Stimulated activated CD8-positive, alpha-beta memory T cell treated with anti-CD3 and anti-CD28 coated beads, Interleukin-7, amount 100 ng/mL, for 48 hours (primary cell): ENCODE results near the gene ARPC5.
"Not testable (repeated sequence)": the region's sequence is repeated elsewhere in the genome, so short reads cannot be mapped to it uniquely, and the experiment has no call there.

Experiments
- DNase-seq, 2 donors: peaks; one replicate each; pipeline ENCODE4 v3.0.0-alpha.2; 2020; ENCODE audit warnings: low read depth in 1 of 2; ENCODE audit errors: extremely low read depth in 1 of 2

Gene ARPC5

DNA sequence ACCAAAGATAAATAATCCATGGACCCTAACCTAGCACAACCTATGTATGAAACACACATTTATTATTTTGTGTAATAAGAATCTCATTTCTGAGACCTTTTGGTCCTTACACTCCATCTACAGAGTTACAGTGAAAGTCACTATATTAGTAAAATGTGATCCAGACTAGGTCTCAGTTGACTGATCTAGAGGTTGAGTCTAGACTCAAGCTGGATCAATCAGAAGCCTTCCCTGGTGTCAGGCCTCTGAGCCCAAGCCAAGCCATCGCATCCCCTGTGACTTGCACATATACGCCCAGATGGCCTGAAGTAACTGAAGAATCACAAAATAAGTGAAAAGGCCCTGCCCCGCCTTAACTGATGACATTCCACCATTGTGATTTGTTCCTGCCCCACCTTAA is 22.6 kb downstream of the ARPC5 start:
- DNase-seq, result not testable (repeated sequence)

DNA sequence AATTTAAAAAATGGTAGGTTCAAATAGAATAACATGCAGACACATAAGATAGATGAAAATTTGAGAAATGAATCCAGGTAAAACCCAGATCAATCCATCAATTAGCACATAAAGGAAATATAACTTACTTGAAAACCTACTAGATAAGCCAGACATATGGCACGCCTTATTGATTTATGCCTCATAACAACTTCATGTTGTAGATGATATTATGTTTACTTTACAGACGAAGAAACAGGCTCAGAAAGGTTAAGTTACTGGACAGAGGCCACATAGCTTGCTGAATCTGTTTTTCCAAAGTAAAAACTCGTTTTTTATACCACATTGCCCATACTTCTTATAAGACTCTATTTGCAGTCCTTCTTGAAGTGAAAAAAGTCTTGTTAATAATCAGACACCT is 23.2 kb downstream of the ARPC5 start:
- DNase-seq, result no peak

DNA sequence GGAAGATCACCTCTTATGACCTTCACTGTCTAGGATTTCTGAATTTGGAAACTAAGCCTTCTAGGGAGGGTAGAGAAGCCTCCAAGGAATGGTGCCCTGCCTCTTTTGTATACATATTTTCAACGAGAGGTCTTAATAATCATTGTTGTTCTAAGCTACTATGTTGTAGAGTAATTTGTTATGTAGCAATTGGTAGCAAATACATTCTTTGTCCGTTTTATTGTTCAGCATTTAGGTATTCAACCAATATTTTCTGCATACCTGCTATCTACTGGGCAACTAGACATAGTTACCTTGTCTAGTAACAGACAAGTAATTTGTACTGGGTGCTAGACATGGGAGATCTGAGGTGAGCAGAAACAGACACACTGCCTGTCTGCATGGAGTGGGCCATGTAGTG is 24.6 kb downstream of the ARPC5 start:
- DNase-seq, result no peak

DNA sequence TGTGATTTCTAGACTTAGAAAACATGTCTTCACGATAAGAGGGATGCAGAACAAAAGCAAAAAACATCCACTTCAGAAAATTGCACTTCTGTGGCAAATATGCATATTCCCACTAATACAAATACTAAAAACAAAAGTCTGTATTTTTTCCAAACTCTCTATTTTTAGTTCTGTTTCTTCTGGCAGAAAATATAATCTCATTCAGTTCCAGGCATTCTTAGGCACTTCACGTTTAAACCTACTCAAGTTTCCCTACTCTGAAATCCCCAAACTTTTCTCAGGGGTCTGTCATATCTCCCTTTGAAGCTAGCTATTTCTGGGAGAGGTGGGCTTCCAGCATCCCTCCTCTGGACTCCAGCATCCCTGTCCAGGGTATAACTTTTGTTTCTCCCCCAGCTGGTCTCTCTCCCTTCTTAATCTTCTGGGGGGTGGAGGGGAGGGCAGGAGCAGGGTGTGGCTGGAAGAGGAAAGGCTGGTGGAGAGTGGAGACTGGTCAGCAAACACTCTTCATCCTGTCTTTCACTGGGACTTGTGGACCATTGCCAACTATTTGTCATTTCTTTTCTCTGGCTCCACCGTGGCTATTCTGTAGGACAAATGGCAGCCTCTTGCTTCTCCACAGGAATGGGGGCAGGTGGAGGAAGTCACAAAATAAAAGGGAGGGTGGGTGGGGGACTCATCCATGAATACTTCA is 25.7 kb downstream of the ARPC5 start:
- DNase-seq, result no peak

DNA sequence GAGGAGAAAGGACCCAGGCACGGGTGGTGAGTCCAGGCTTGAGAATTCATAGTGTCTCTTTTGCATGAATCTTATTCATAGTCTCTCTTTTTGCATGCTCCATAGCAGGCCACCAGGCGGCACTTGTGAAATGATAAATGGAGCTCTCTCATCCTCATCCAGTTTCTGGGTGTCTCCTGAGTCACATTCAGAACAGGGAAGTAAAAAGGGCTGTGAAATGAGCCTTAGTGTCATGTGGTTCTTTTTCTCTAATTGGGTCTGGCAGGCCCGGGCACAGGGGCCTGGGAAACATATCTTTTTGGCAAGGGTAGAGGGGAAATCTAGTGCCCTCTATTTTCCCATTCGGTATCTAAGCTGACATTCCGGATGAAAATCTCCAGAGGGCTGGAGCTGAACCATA is 26.3 kb downstream of the ARPC5 start:
- DNase-seq, result no peak

DNA sequence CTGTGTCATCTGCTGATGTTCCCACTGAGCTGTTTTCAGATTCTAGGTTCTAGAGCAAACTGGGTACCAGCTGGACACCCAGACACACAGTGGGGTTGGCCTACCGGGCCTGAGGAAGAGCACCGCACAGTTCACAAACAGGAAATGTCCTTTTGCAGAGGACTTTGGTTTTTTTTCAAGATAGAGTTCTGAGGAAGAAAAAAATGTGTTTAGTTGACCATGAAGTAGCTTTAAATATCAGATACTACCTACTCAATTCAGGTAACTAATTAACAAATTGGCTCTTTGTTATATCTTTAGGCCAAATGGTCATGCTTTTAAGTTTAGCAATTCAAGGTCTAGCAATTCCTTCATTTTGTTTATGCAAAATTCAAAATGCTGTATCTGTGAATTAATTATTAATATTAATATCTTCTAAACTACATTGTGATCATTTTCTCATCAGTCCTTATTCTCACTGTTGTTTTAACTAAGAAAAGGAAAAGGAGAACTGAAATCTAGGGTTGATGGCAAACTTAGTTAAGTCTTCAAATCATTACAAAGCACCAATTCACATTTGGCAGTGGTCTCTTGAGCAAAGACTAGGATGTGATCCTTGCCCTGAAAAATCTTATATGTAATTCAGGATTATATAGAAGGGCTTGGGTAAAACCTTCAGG is 28.1 kb downstream of the ARPC5 start:
- no peak for DNase-seq

DNA sequence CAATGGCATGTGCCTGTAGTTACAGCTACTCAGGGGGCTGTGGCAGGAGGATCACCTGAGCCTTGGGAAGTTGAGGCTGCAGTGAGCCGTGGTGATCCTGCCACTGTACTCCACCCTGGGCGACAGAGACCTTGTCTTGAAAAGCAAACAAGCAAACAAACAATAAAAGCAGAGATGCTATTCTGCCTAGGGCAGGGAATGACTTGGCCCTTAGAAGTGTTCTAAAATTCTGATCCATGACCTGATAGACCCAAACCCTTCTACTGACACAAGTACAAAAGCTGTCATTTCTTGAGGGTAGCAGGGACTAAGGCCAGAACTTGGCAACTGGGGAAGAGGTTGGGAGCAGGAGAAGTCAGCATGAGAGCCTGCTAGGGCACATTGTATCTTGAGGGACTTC is 29.7 kb downstream of the ARPC5 start:
- no peak for DNase-seq

DNA sequence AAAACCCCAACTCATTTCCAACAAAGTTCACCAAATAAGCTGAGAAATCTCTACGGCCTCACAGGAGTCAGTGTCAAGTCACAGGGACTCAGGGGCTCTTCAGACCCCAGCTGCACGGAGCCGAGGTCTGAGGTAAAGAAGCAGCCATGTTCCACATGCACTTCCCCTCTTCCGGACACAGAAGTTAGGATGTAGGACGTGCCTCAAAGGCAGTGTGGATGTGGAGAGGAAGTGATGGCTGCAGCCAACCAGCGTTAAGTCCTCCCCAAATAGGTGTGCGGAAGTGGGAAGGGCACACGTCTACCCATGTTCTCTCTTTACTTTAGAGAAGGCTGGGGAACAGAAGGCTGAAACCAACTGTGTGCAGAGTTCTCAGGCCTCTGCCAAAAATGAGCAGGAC is 30.8 kb downstream of the ARPC5 start:
- DNase-seq, result no peak

DNA sequence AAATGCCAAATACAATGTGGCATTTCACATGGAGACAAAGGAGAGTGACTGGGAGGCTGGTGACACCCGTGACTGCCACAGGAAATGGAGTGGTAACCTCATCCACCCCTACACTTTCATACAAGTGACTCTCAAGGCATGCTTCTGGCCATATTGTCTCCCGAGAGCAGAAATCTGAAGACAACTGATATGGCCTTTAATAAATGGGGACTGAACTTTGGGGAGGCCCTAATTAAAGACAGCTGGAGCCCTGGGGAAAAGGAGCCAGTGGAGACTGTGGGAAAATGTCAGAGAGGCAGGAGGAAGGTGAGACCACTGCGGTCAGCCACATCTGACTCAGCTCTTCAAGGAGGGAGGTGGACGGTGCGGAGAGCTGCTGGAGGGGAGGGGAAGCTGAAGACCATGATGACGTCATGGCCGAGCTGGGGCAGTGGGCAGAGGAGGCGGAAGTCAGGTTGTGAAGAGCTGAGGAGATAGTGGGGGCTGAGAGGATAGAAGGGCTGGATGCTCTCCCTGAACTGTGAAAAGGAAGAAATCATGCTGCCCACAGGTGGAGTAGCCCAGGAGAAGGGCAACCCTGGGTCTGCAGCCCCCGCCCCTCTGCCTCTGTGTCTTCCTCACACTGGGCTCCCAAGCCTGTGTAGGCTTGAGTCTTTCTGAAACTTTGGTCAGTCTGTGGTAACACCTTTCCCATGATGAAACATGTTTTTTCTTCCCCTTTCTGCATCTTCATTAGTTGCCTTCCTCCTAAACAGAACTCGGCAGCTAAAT is 31.4 kb downstream of the ARPC5 start:
- no peak for DNase-seq

DNA sequence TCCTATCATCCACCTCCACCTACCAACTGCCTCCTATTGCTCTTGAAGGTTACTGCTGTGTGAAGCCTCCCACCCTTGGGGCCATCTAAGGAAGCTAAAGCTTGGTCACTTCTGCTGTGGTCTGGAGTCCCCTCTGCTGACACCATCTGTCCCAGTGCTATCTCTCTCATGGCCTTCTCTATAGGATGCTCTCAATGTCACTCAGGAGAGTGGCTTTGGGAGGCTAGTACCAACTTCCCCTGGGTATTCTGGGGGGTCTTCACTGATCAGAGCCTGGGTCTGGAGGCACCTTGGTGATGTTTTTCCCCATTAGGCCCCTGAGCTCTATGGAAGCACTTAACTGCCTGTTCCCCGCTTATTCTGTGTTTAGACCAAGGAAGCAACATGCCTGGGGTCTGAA is 33.1 kb downstream of the ARPC5 start:
- DNase-seq, result no peak

DNA sequence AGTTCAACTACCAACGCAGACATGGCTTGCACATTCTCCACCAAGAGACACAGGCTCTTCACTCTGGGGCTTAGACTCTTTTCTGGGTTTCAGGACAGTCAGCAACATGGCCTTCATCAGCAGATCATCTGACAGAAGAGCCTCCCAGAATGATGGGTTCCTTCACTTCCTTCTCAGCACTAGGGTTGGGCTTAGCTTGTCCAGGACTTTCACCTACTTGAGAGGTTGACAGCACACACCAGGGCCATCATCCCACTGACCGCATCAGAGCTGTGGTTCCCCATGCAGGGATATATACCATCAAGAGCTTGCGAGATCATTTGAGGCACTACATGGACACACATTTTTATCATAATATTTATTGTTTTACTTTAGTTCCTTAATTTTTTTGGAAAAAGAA is 34.9 kb downstream of the ARPC5 start:
- DNase-seq, result no peak

DNA sequence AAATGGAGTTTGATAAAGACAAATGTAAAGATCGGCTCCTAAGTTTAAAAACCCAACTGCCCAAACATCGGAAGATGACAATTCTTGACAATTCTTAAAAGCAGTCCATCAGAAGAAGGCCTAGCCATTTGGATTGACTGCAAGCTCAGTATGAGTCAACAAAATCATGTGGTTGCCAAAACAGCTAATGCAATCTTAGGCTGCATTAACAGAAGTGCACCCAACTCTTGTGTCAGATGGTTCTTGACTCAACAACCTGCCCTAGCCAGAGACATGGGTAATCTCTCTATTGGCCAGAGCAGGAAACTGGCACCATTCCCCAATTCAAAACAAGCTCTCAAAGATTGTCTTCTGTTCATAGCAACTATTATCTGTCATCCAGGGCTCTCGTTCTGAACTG is 35.4 kb downstream of the ARPC5 start:
- no peak for DNase-seq

DNA sequence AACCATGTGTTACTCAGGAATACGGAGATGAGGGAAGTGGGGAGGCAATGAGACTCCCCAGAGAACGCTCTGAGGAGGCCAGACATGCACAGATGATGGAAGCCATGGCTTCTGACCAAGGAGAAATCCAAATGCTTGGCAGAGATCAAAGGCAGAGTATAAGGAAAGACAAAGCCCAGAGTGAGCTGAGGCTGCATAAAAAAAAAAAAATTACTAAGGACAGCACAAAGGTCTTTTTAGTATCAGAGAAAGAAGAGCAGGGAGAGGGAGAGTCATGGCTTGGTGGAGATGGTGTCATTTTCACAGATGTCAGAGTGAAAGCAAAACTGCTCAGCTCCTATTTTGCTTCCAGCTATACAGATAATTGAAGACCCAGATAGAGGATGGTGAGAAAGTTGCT is 37.2 kb downstream of the ARPC5 start:
- no peak for DNase-seq

DNA sequence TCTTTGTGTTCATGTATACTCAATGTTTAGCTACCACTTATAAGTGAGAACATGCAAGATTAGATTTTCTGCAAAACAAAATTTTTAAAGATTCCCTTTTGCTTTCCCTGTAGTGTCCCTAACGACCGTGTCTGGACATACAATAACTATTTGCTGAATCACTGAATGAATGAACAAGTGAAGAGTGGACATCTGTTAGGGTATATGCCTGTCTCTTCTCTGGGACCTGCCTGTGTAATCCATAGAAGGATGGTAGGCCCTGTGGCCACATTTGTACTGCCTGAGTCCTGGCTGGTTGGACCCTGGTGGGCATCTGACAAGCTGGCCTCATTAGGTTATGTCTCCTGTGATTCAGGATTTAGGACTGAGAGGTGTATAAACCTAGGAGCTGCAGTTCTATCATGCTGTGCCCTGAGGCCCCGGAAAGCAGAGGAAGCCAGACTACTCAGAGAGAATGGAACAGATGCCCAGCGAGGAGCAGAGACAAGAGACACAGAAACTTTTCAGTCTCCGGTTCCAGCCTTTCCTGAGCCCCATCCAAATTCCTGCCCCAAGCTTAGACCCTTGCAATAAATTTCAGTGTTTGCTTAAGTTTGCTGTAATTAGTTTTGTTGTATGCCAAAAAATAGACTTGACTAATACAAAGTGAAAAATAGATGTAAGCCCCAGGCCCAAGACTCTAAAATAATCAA is 37.8 kb downstream of the ARPC5 start:
- no peak for DNase-seq

DNA sequence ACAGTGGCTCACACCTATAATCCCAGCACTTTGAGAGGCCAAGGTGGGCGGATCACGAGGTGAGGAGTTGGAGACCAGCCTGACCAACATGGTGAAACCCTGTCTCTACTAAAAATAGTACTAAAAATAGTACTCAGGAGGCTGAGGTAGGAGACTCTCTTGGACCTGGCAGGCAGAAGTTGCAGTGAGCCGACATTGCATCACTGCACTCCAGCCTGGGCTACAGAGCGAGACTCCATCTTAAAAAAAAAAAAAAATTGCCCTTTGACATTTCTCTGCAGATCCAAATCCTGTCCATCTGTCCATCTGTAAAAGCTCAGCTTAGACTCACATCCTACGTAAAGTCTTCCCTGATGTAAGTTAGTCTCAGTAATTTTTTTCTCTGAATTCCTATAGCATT is 39.1 kb downstream of the ARPC5 start:
- DNase-seq, result no peak

DNA sequence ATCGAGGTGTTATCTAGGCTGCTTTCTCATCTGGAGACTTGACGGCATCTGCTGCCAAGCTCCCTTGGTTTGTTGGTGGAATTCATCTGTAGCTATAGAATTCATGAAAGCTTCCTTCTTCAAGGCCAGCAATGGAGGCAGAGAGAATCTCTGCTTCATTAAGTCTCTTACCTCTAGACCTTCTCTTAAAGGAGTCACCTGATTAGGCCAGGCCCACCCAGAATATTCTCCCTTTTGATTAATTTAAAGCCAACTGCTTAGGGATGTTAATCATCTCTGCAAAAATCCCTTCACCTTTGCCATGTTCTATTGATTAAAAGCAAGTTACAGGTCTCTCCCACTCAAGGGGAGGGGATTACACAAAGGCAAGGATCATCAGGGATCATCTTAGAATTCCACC is 40.0 kb downstream of the ARPC5 start:
- no peak for DNase-seq

DNA sequence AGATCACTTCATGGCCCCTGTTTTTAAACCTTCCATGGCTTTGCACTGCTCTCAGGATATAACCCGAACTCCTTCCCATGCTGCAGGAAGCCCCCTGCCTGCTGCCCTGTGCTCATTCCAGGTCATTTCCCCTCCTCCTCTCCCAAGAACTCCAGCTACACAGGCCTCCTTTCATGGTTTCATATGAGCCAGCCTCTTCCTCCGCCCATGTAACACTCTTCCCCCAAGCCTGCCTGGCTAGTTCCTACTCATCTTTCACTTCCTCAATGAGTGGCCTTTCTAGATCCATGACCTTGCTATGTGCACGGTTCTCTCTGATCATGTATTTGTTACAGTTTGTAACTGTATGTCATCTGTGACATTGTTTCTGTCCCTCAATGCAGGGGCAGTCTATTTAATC is 42.2 kb downstream of the ARPC5 start:
- DNase-seq, result no peak

DNA sequence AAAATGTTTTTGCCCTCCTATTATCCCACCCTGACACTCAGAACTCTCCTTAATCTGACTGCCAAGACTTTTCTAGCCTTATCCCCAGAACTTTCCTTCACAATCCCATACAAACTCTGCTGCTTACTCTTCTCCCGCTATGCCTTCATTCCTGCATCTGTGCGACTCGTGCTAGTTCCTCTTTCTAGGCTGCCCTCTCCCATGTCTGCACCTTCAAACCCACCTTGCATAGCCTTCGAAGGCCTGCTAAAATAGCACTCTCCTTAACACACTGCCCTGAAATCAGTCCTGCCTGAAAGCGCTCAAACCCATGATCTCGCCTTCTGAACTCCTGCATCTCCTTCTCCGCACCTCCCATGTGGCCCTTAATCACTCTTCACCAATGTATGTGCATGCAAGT is 42.9 kb downstream of the ARPC5 start:
- no peak for DNase-seq

DNA sequence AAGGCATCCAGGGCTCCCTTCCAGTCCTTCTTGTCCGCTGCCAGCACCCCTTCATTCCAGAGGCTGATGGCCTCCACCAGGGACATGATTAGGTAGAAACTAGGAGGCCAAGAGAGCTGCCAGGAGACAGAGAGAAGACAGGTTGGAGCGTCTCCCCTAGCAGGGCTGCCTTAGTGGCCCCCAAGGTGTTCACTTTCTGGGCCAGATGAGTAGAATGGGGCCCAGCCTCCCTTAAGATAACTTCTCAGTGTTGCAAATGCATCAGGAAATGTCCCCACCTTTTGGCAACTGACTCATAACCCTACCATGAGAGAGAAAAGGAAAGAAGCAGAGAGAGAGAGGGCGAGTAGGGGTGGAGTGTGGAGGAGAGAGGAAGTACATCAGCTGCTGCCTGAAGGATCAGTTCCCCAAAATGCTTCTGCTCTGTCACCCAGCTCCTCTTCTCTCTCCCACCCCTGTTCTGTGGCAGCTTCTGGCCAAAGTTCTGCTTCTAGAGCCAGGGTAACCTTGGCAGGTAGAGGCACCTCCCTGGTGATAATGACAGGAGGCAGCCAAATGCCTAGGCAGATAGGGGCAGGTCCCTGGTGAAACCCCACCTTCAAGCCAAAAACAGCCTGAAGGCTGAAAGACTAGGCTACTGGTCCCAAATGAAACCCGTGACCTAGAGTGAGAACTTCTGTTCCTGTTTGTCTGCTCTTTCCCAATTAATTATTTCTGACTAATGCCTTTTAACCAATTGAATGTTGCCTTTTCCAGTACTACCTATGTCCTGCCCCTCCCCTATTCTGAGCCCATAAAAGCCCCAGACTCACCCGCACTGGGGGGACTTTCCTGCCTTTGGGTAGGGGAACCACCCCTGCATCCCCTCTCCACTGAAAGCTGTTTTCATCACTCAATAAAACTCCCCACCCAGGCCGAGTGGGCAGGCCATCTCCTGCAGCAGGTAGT is 45.1 kb downstream of the ARPC5 start, which contains the start of gene NCF2:
NCF2 (minus strand) TSS at position 216 of the 948 bp plus-strand sequence; CDS start at position 86, 130 bp downstream.
- DNase-seq, result no peak

DNA sequence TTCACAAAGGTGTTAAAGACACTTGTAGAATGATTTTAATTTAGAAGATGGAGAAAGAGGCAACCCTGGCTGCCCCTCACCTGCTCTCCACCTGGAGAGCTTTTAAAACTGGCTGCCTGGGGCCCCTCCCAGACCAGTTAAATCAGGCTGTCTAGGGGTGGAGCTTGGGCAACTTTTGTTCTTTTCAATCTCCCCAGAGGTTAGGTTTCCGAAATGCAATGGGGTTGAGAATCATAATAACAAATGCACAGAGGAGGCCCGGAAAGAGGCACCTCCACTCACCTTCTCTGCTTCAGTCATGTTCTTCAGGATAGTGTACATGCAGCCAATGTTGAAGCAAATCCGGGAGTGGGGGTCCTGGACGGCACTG is 45.7 kb downstream of the ARPC5 start:
- no peak for DNase-seq
